Liver (tissue), 9 donors: ENCODE results near the gene FADS3. TPM values are rescaled to one million over a fixed set of nuclear protein-coding genes. Genes with fewer than 3 reads are reported as not detected.

ENCODE experiments used
- DNase-seq: peaks from one replicate; pipeline ENCODE4 v3.0.0-alpha.2; 2017; ENCODE audit warnings: low spot score
- H3K27ac ChIP-seq, 2 donors: one replicate each; pipeline ENCODE4 v1.7.0; 2013; ENCODE audit warnings: inconsistent platforms in 2 of 2, low read length in 2 of 2, control low read depth in 1 of 2, low read depth in 1 of 2, mild to moderate bottlenecking in 1 of 2
- H3K27me3 ChIP-seq, 4 donors: one replicate each; pipeline versions ENCODE4 v1.6.1 to v1.7.0; 2013; ENCODE audit warnings: low read length in 3 of 4, inconsistent platforms in 1 of 4, mild to moderate bottlenecking in 1 of 4, moderate library complexity in 1 of 4; ENCODE audit not compliant: control insufficient read depth in 4 of 4, insufficient read depth in 4 of 4
- H3K36me3 ChIP-seq, 4 donors: one replicate each; pipeline versions ENCODE4 v1.6.1 to v1.7.0; 2013; ENCODE audit warnings: low read length in 3 of 4, mild to moderate bottlenecking in 3 of 4, low read depth in 1 of 4, moderate library complexity in 1 of 4; ENCODE audit not compliant: control insufficient read depth in 4 of 4, insufficient read depth in 3 of 4
- H3K4me1 ChIP-seq, 4 donors: one replicate each; pipeline versions ENCODE4 v1.6.1 to v1.7.0; 2013; ENCODE audit warnings: low read length in 3 of 4, mild to moderate bottlenecking in 3 of 4, moderate library complexity in 1 of 4; ENCODE audit not compliant: control insufficient read depth in 4 of 4, insufficient read depth in 4 of 4
- H3K4me3 ChIP-seq, 3 donors: one replicate each; pipeline versions ENCODE4 v1.6.1 to v1.7.0; 2013; ENCODE audit warnings: low read length in 3 of 3, control low read depth in 1 of 3, low read depth in 1 of 3, mild to moderate bottlenecking in 1 of 3
- H3K9ac ChIP-seq, 2 donors: one replicate each; pipeline ENCODE4 v1.7.0; 2013; ENCODE audit warnings: low read length in 2 of 2, mild to moderate bottlenecking in 2 of 2, moderate library complexity in 2 of 2, control low read depth in 1 of 2, low read depth in 1 of 2
- H3K9me3 ChIP-seq, 4 donors: one replicate each; pipeline versions ENCODE4 v1.6.1 to v1.7.0; 2013; ENCODE audit warnings: low read length in 3 of 4; ENCODE audit not compliant: control insufficient read depth in 4 of 4
- ATF3 ChIP-seq: IDR thresholded peaks from 2 replicates; pipeline ENCODE4 v1.6.1; 2016; ENCODE audit warnings: antibody characterized with exemption
- EGR1 ChIP-seq, 2 donors: IDR thresholded peaks; 2 replicates each; pipeline ENCODE4 v1.6.1; 2016 to 2018; ENCODE audit warnings: antibody characterized with exemption in 2 of 2, low read depth in 2 of 2
- FOXA1 ChIP-seq: IDR thresholded peaks from 2 replicates; pipeline ENCODE4 v1.6.1; 2016; ENCODE audit warnings: antibody characterized with exemption
- FOXA2 ChIP-seq: IDR thresholded peaks from 2 replicates; pipeline ENCODE4 v1.6.1; 2016; ENCODE audit warnings: antibody characterized with exemption
- GABPA ChIP-seq, 2 donors: IDR thresholded peaks in 1 of 2; conservative IDR thresholded peaks in 1 of 2; 2 replicates each; pipeline ENCODE4 v1.6.1; 2016; ENCODE audit warnings: antibody characterized with exemption in 2 of 2, mild to moderate bottlenecking in 1 of 2, moderate library complexity in 1 of 2
- HNF4A ChIP-seq, 2 donors: conservative IDR thresholded peaks; 2 replicates each; pipeline ENCODE4 v1.6.1; 2016; ENCODE audit warnings: antibody characterized with exemption in 2 of 2, mild to moderate bottlenecking in 2 of 2
- JUND ChIP-seq, 2 donors: IDR thresholded peaks; 2 replicates each; pipeline ENCODE4 v1.6.1; 2016; ENCODE audit warnings: antibody characterized with exemption in 2 of 2
- NR2F2 ChIP-seq: IDR thresholded peaks from 2 replicates; pipeline ENCODE4 v1.6.1; 2016; ENCODE audit warnings: antibody characterized with exemption
- RAD21 ChIP-seq, 2 donors: IDR thresholded peaks; 2 replicates each; pipeline ENCODE4 v1.6.1; 2016; ENCODE audit warnings: antibody characterized with exemption in 2 of 2, mild to moderate bottlenecking in 2 of 2
- REST ChIP-seq: IDR thresholded peaks from 2 replicates; pipeline ENCODE4 v1.6.1; 2016; ENCODE audit warnings: antibody characterized with exemption, mild to moderate bottlenecking
- RXRA ChIP-seq, 2 donors: IDR thresholded peaks; 2 replicates each; pipeline ENCODE4 v1.6.1; 2017 to 2018; ENCODE audit warnings: antibody characterized with exemption in 2 of 2, mild to moderate bottlenecking in 1 of 2
- SP1 ChIP-seq: IDR thresholded peaks from 2 replicates; pipeline ENCODE4 v1.6.1; 2018; ENCODE audit warnings: antibody characterized with exemption, mild to moderate bottlenecking
- YY1 ChIP-seq: IDR thresholded peaks from 2 replicates; pipeline ENCODE4 v1.6.1; 2016; ENCODE audit warnings: antibody characterized with exemption, mild to moderate bottlenecking
- ZBTB33 ChIP-seq: IDR thresholded peaks from 2 replicates; pipeline ENCODE4 v1.6.1; 2016; ENCODE audit warnings: antibody characterized with exemption
- WGBS: extraction: QIAGEN DNeasy Blood & Tissue Kit; methylation state at CpG from one replicate; pipeline ENCODE4 v1.1.7; 2013; 5-methylcytosine and 5-hydroxymethylcytosine counted together
- polyA plus RNA-seq, 2 donors: library from polyadenylated mRNA; stranded (reverse) in 1 of 2; unstranded in 1 of 2; fragments of 200-250 nt in 1 of 2; fragments of >200 nt in 1 of 2; fragmentation: Nextera tagmentation in 1 of 2; extraction: Ambion mirVana in 1 of 2; gene quantifications; one replicate each; pipeline versions ENCODE4 v1.2.1 to v1.2.3, GENCODE V29; 2013 to 2015
- total RNA-seq, 2 donors: library from RNA; depleted of rRNA; stranded (reverse); fragments of >200 nt; gene quantifications; one replicate each; pipeline ENCODE4 v1.2.3, GENCODE V29; 2014
- TF ChIP-seq, protein P1 (sequence below): IDR thresholded peaks from 2 replicates; pipeline ENCODE4 v1.6.1; 2016; ENCODE audit warnings: antibody characterized with exemption
- donor health status: healthy.
- donor health status: healthy.
- donor health status: healthy.
- donor health status: healthy.
- donor health status: healthy.

Gene FADS3, protein sequence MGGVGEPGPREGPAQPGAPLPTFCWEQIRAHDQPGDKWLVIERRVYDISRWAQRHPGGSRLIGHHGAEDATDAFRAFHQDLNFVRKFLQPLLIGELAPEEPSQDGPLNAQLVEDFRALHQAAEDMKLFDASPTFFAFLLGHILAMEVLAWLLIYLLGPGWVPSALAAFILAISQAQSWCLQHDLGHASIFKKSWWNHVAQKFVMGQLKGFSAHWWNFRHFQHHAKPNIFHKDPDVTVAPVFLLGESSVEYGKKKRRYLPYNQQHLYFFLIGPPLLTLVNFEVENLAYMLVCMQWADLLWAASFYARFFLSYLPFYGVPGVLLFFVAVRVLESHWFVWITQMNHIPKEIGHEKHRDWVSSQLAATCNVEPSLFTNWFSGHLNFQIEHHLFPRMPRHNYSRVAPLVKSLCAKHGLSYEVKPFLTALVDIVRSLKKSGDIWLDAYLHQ
- total RNA-seq (10 to 100 TPM in 1 of 2 donors, 1 to 10 TPM in 1; 8.3 to 13.6 TPM), polyA plus RNA-seq (10 to 100 TPM in 1 of 2 donors, 1 to 10 TPM in 1; 8.9 to 11.7 TPM)

DNA sequence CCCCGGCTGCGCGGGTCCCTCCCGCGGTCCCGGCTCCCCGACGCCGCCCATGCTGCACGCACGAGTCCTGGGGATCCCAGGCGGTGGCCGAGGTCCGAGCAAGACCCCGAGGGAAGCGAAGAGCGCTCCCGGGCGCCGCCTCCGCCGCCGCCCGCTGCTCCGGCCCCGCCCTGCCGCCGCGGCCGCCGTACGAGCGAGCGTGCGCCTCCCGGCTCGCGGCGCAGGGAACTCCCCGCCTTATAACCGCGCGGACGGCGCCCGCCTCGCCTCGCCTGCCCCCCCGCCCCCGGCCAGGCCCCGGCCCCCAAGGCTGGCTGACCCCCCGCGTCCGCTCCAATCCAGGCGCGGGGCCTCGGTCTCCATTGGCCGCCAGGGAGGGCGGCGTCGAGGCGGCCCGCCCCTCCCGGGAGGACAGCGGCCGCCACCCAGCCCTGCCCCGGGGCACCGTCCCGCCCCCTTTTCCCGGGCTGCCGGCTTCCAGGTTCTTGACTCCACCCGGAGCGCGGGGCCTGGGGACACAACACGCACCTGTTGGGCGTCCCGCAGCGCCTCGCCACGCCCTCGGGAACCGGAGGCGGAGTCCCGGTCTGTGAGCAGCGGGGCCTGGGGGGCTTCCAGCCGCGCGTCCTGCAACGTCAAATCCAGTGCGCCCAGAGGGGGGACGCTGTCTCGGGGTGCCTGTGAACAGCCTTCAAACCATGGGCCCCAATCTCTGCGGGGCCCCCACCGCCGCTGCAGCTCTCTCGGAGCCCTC, at the start of gene FADS3:
Gene FADS3, minus strand, starts transcription at position 215 of the 754 bp plus-strand sequence. Its CDS starts 164 bp downstream, at position 51.
- WGBS = under 1% methylated on average over 96 of the region's 96 CpGs
- Histone ChIP-seq H3K9me3 (no peaks in the 10 kb centered on the region), H3K4me3 (peak within 1 kb of the TSS; percentile 38 to 89 (median 89)), H3K27ac (peak within 1 kb of the TSS; percentile 68 to 70), H3K27me3 (no peaks in the 10 kb centered on the region), H3K9ac (peak within 1 kb of the TSS in 1 of 2 donors; percentile 32), H3K4me1 (peaks cover 3 to 12% (median 11%) of the 10 kb centered on the region in 4 donors), H3K36me3 (no peaks in the 10 kb centered on the region)
- TF ChIP-seq FOXA2 (no peak), ATF3 (no peak), EGR1 (IDR thresholded peaks at IDR 0.05; ENCODE audit: low read depth in 2 of 2) (no peak), REST (no peak), NR2F2 (no peak), FOXA1 (no peak), RAD21 (IDR thresholded peaks at IDR 0.05) (peak in 1 of 2 donors; percentile 10), YY1 (no peak), SP1 (peak; percentile 36), RXRA (IDR thresholded peaks at IDR 0.05) (no peak), HNF4A (conservative IDR thresholded peaks at IDR 0.05) (no peak), JUND (IDR thresholded peaks at IDR 0.05) (no peak), GABPA (IDR thresholded peaks at IDR 0.05 in 1 of 2, conservative IDR thresholded peaks at IDR 0.05 in 1 of 2) (no peak), ZBTB33 (no peak)
- TF ChIP-seq, protein P1, sequence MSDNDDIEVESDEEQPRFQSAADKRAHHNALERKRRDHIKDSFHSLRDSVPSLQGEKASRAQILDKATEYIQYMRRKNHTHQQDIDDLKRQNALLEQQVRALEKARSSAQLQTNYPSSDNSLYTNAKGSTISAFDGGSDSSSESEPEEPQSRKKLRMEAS = no peak
- peak; percentile 79 for DNase-seq
